ENCODE measurements around the gene GTF2IRD1.
"Not testable (repeated sequence)": the region's sequence is repeated elsewhere in the genome, so short reads cannot be mapped to it uniquely, and the experiment has no call there.

The GTF2IRD1 gene

DNA sequence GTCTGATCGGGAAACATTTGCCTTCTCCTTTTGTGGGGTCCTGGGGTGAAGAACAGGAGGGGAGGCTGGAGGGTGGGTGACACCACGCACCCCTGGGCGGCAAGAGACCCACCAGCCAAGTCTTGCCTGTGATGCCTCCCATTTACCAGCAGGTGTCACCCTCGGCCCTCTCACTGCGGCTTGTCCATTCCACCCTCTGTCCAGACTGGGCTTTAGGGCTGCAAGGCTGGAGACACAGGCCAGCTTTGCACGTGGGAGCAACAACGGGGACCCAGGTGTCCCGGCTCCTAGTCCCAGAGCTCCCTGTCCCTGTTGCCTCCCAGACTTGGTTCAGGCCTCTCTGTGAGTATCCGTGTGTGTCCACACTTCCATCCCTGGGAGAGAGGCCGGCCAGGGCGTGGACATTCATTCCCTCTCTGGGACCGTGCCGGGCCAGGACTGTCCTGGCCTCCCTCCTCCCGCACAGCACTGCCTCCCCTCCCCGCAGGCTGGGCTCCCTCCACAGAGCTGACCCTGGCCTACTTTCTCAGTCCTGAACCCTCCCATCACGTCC, 36.2 kb upstream of the GTF2IRD1 start:
- peak; percentile 60 to 84 for DNase-seq (ENCODE audit: low spot score in 2 of 2)
- no peaks in the 10 kb centered on the region for H3K9me3 ChIP-seq
- H3K4me1 ChIP-seq, result no peaks in the 10 kb centered on the region
- in situ Hi-C loops (cut with MboI; ENCODE audit: low sequenced_read_pairs), result no loop called here
- H3K36me3 ChIP-seq (replicated peaks), result no peaks in the 10 kb centered on the region
- no peaks in the 10 kb centered on the region for H3K27me3 ChIP-seq (ENCODE audit: low read depth)
- no peak overlapping the region for H3K4me3 ChIP-seq

DNA sequence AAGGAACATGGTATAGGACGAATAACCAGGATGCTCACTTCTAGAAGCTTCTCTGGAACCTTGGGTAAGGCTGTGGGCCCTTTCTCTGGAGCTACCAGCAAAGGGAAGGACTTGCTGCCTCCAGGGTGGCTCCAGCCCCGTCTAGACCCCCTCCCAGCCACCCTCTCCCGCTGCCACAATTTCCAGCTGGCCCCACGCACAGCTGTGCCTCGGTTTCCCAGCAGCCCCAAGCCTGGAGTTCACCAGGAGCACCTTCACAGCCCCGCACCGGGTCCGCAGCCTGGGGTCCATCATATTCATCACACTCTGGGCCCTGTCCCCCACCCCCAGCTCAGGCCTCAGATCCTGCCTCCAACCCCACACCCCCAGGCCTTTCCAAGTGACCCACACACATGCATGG, 35.6 kb upstream of the GTF2IRD1 start:
- Histone ChIP-seq H3K27me3 (ENCODE audit: low read depth) (no peaks in the 10 kb centered on the region), H3K4me1 (no peaks in the 10 kb centered on the region), H3K9me3 (no peaks in the 10 kb centered on the region), H3K4me3 (no peak overlapping the region), H3K36me3 (replicated peaks) (no peaks in the 10 kb centered on the region)
- DNase-seq (ENCODE audit: low spot score in 2 of 2), result no peak
- in situ Hi-C loops (cut with MboI; ENCODE audit: low sequenced_read_pairs), result no loop called here

DNA sequence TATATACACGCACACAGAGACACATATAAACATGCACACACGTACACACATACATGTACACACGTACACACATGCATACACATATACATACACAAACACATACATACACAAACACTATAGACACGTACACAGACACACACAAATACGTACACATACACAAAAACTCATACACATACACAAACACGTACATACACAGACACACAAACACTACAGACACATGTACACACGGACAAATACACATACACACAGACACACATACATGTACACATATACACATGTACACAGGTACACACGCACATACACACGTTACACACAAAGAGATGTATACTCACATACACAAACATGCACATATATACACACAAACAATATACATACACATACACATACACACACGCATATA, 35.2 kb upstream of the GTF2IRD1 start:
- Histone ChIP-seq H3K9me3 (no peaks in the 10 kb centered on the region), H3K27me3 (ENCODE audit: low read depth) (no peaks in the 10 kb centered on the region), H3K36me3 (replicated peaks) (no peaks in the 10 kb centered on the region), H3K4me3 (no peak overlapping the region), H3K4me1 (no peaks in the 10 kb centered on the region)
- DNase-seq (ENCODE audit: low spot score in 2 of 2), result no peak
- in situ Hi-C loops (cut with MboI; ENCODE audit: low sequenced_read_pairs), result no loop called here

DNA sequence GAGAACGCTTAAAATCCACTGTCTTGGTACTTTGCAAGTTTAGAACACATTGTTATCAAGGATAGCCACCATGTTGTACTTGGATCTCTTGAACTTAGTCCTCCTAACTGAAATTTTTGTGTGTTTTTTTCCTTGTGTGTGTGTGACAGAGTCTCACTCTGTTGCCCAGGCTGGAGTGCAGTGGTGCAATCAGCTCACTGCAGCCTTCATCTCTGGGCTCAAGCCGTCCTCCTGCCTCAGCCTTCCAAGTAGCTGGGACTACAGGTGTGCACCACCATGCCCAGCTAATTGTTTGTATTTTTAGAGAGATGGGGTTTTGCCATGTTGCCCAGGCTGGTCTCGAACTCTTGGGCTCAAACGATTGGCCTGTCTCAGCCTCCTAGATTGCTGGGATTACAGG, 34.5 kb upstream of the GTF2IRD1 start:
- H3K36me3 ChIP-seq (replicated peaks); H3K4me1 ChIP-seq; H3K4me3 ChIP-seq; DNase-seq (ENCODE audit: low spot score in 2 of 2); H3K27me3 ChIP-seq (ENCODE audit: low read depth); in situ Hi-C loops (cut with MboI; ENCODE audit: low sequenced_read_pairs); H3K9me3 ChIP-seq: not testable (repeated sequence)

DNA sequence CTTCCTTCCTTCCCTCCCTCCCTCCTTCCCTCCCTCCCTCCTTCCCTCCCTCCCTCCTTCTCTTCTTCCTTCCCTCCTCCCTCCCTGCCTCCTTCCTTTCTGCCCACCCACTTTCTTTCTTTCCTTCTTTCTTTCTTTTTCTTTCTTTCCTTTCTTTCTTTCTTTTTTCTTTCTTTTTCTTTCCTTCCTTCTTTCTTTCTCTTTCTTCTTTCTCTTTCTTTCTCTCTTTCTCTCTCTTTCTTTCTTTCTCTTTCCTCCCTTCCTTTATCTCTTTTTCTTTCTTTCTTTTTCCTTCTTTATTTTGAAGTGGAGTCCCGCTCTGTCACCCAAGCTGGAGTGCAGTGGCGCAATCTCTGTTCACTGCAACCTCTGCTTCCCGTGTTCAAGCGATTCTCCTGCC, 33.7 kb upstream of the GTF2IRD1 start:
- no peak for DNase-seq (ENCODE audit: low spot score in 2 of 2)
- no peaks in the 10 kb centered on the region for H3K36me3 ChIP-seq (replicated peaks)
- H3K27me3 ChIP-seq (ENCODE audit: low read depth), result no peaks in the 10 kb centered on the region
- H3K9me3 ChIP-seq, result no peaks in the 10 kb centered on the region
- H3K4me1 ChIP-seq, result no peaks in the 10 kb centered on the region
- H3K4me3 ChIP-seq, result no peak overlapping the region
- in situ Hi-C loops (cut with MboI; ENCODE audit: low sequenced_read_pairs), result no loop called here

DNA sequence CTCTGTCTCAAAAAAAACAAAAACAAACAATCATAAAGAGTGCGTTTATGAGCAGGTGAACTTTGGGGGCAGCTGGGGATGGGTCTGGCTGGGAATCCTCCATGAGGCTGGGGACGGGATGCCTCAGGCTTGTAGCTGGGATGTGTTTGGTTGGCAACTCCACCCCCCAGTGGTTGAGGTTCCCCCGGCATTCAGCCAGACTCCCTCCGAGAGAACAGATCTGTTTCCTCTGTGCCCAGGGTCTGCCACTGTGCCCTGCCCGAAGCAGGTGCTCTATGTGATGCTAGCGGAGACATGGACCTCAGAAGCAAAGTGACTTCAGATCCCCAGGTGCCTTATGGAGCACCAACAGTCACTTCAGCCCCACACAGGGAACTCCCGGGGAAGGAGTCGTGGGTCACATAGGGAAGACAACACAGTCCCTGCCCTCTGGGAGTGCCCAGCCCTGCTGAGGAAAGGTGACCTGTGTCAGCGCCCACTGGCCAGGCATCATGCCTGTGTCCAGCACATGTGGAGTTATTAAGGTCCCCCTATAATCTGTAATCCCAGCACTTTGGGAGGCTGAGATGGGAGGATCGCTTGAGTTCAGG, 29.3 kb upstream of the GTF2IRD1 start:
- H3K36me3 ChIP-seq (replicated peaks), result no peaks in the 10 kb centered on the region
- no peaks in the 10 kb centered on the region for H3K9me3 ChIP-seq
- no peak overlapping the region for H3K4me3 ChIP-seq
- H3K4me1 ChIP-seq, result no peaks in the 10 kb centered on the region
- H3K27me3 ChIP-seq (ENCODE audit: low read depth), result no peaks in the 10 kb centered on the region
- in situ Hi-C loops (cut with MboI; ENCODE audit: low sequenced_read_pairs), result no loop called here
- DNase-seq (ENCODE audit: low spot score in 2 of 2), result no peak

DNA sequence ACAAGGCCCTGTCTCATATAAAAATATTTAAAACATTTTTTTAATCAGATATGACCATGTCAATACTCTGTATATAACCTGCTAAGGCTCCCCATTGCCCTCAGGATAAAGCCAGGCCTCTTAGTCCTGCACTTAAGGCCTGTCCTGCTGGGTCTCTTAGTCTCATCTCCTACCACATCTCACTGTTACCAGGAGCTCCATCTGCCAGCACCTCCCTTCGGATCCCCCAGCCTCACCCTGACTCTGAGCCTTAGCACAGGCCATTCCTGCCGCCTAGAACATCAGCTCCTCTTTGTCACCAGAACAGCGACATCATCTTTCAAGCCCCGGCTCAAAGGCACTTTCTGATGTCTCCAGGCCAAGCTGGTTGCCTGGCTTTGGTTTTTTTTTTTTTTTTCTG, 25.7 kb upstream of the GTF2IRD1 start:
- Histone ChIP-seq H3K36me3 (replicated peaks) (no peaks in the 10 kb centered on the region), H3K27me3 (ENCODE audit: low read depth) (no peaks in the 10 kb centered on the region), H3K4me3 (no peak overlapping the region), H3K9me3 (no peaks in the 10 kb centered on the region), H3K4me1 (no peaks in the 10 kb centered on the region)
- in situ Hi-C loops (cut with MboI; ENCODE audit: low sequenced_read_pairs), result no loop called here
- DNase-seq (ENCODE audit: low spot score in 2 of 2), result no peak

DNA sequence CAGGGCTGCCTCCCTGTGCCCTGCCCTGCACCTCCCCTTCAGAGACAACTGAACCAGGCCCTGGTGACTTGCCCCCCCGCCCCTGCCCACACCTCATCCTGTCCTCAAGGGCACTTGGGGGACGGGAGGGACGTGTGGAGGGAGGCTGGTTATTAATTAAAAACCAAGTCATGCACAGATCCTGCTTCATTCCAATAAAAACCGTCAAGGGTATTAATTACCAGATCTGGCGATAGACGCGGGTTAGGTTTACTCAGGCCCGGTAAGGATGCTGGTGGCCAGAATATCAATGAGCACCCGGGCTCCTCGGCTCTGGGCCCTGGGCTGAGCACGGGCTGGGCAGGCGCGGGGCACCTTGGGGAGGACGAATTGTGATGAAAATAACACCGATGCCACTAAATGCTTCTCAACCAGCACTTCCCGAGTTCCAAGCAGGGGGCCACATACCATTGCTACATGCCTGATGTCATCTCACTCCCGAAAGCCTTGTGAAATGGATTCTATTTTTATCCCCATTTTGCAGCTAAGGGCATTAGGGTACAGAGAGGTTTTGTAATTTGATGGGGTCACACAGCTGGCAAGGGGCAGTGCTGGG, 24.5 kb upstream of the GTF2IRD1 start:
- Histone ChIP-seq H3K4me1 (no peaks in the 10 kb centered on the region), H3K36me3 (replicated peaks) (no peaks in the 10 kb centered on the region), H3K27me3 (ENCODE audit: low read depth) (no peaks in the 10 kb centered on the region), H3K4me3 (no peak overlapping the region), H3K9me3 (no peaks in the 10 kb centered on the region)
- DNase-seq (ENCODE audit: low spot score in 2 of 2), result no peak
- in situ Hi-C loops (cut with MboI; ENCODE audit: low sequenced_read_pairs), result no loop called here

DNA sequence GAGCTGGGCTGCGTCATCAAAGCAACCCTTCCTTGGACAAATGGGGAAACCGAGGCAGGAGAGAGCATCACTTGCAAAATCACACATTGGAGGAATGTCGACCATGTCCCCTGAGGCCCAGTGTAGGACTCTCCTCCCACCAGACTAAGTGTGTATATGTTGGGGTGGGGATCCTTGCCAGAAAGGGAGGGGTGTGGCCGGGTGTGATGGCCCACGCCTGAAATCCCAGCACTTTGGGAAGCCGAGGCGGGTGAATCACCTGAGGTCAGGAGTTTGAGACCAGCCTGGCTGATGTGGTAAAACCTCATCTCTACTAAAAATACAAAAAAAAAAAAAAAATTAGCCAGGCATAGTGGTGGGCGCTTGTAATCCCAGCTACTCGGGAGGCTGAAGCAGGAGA, 23.3 kb upstream of the GTF2IRD1 start:
- in situ Hi-C loops (cut with MboI; ENCODE audit: low sequenced_read_pairs); H3K27me3 ChIP-seq (ENCODE audit: low read depth); H3K36me3 ChIP-seq (replicated peaks); H3K4me3 ChIP-seq; H3K4me1 ChIP-seq; H3K9me3 ChIP-seq; DNase-seq (ENCODE audit: low spot score in 2 of 2): not testable (repeated sequence)

DNA sequence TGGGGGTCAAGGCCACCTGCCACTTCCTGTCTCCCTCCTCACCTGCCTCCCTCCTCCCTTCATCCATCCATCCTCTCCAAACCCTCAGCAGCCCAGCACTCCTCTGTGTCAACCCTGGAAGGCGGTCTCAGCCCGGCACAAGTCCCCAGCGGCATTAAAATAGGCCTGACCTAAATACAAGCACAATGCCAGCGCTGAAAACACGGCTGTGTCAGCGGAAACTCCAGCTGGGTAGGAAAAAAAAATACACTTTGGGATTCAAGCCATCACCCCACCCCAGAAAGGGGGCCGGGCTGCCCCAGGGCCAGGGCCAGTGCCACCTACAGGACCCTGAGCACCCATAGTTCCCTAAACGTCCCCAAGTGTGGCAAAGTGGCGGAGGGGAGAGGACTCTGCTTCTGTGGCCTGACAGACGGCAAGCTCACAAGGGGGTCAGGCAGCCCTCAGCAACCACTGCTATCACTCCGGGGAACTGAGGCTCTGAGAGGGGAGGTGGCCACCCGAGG, 22.7 kb upstream of the GTF2IRD1 start:
- Histone ChIP-seq H3K27me3 (ENCODE audit: low read depth) (no peaks in the 10 kb centered on the region), H3K4me1 (no peaks in the 10 kb centered on the region), H3K4me3 (no peak overlapping the region), H3K36me3 (replicated peaks) (no peaks in the 10 kb centered on the region), H3K9me3 (no peaks in the 10 kb centered on the region)
- in situ Hi-C loops (cut with MboI; ENCODE audit: low sequenced_read_pairs), result no loop called here
- DNase-seq (ENCODE audit: low spot score in 2 of 2), result no peak

DNA sequence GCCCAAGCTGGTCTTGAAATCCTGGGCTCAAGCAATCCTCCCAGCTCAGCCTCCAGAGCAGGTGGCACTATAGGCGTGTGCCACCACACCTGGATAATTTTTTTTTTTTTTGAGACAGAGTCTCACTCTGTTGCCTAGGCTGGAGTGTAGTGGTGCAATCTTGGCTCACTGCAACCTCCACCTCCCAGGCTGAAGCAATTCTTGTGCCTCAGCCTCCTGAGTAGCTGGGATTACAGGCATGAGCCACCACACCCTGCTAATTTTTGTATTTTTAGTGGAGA, 16.5 kb upstream of the GTF2IRD1 start:
- H3K27me3 ChIP-seq (ENCODE audit: low read depth); H3K4me1 ChIP-seq; DNase-seq (ENCODE audit: low spot score in 2 of 2); in situ Hi-C loops (cut with MboI; ENCODE audit: low sequenced_read_pairs); H3K4me3 ChIP-seq; H3K36me3 ChIP-seq (replicated peaks): not testable (repeated sequence)
- peaks cover 12% of the 10 kb centered on the region for H3K9me3 ChIP-seq

DNA sequence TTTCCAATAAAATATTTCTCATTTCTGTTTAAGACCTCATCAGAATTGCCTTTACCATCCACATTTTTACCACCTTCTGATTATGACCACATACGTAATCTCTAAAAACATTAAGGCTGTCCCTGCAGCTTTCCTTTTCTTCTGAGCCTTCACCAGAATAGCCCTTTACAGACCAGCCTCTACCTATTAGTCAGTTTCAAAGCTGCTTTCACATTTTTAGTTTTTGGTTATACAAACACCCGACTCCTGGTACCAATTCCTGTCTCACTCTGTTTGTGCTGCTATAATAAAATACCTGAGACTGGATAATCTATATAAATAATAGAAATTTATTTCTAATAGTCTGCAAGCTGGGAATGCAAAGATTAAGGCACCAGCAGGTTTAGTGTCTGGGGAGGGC, 15.4 kb upstream of the GTF2IRD1 start:
- no peak for DNase-seq (ENCODE audit: low spot score in 2 of 2)
- H3K27me3 ChIP-seq (ENCODE audit: low read depth), result no peaks in the 10 kb centered on the region
- no peaks in the 10 kb centered on the region for H3K4me1 ChIP-seq
- peaks cover 12% of the 10 kb centered on the region for H3K9me3 ChIP-seq
- no peaks in the 10 kb centered on the region for H3K36me3 ChIP-seq (replicated peaks)
- H3K4me3 ChIP-seq, result no peak overlapping the region
- in situ Hi-C loops (cut with MboI; ENCODE audit: low sequenced_read_pairs), result no loop called here

DNA sequence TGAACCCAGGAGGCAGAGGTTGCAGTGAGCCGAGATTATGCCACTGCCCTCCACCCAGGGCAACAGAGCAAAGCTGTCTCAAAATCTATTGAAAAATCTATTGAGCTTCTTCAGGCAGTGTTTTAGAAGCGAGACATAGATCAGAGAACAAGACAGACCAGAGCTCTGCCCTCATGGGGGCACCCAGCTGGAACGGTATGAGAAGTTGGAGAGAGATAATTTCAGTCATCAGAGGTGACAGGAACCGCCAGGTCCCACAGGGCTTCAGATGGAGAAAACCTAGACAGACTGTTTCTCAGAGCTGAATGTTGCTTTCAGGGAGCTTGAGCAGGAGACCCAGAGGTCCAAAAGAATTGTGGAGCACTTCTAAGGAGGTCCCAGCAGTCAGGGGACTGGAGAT, 14.2 kb upstream of the GTF2IRD1 start:
- no peaks in the 10 kb centered on the region for H3K27me3 ChIP-seq (ENCODE audit: low read depth)
- in situ Hi-C loops (cut with MboI; ENCODE audit: low sequenced_read_pairs), result no loop called here

DNA sequence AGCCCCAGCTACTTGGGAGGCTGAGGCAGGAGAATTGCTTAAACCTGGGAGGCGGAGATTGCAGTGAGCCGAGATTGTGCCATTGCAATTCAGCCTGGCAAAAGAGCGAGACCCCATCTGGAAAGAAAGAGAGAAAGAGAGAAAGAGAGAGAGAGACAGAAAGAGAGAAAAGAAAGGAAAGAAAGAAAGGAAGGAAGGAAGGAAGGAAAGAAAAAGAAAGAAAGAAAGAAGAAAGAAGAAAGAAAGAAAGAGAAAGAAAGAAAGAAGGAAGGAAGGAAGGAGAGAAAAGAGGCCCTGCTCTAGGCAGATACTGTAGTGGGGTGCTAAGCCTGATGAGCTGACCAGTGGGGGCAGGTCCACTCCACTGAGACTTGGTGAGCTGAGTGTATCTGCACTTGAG, 13.6 kb upstream of the GTF2IRD1 start:
- H3K4me3 ChIP-seq; H3K27me3 ChIP-seq (ENCODE audit: low read depth); H3K36me3 ChIP-seq (replicated peaks); H3K4me1 ChIP-seq; in situ Hi-C loops (cut with MboI; ENCODE audit: low sequenced_read_pairs); DNase-seq (ENCODE audit: low spot score in 2 of 2): not testable (repeated sequence)
- peaks cover 12% of the 10 kb centered on the region for H3K9me3 ChIP-seq

More for the DNA sequence above, 14.2 kb upstream of the GTF2IRD1 start:
- DNase-seq (ENCODE audit: low spot score in 2 of 2), result no peak
- Histone ChIP-seq H3K4me1 (no peaks in the 10 kb centered on the region), H3K4me3 (no peak overlapping the region), H3K36me3 (replicated peaks) (no peaks in the 10 kb centered on the region), H3K9me3 (peaks cover 12% of the 10 kb centered on the region)

DNA sequence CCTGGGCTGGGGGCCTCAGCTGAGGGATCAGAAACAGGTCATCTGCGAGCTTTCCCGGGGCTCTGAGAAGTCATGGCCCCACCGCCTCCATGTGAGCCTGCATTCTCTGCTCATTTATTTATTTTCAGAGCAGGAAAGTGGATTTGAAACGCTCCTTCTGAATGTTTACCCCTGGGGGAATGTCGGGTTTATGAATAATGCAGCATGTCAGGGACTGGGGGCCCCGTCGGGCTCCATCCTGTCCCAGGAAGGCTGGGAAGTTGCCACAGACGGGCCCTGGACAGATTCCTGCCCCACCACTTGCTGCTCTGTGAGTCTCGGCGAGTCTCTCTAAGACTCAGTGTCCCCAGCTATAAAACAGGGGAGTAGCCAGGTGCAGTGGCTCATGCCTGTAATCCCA, 11.9 kb upstream of the GTF2IRD1 start:
- Histone ChIP-seq H3K4me1 (no peaks in the 10 kb centered on the region), H3K4me3 (no peak overlapping the region), H3K9me3 (peaks cover 12% of the 10 kb centered on the region), H3K36me3 (replicated peaks) (no peaks in the 10 kb centered on the region), H3K27me3 (ENCODE audit: low read depth) (no peaks in the 10 kb centered on the region)
- in situ Hi-C loops (cut with MboI; ENCODE audit: low sequenced_read_pairs), result no loop called here
- no peak for DNase-seq (ENCODE audit: low spot score in 2 of 2)

Measured in HAP-1 (cell line).